Mucosa of rectum (tissue), 2 donors: ENCODE results near the gene DCLK2.

Experiments
- H3K27ac ChIP-seq, 2 donors: one replicate each; pipeline ENCODE4 v1.7.0; 2013; ENCODE audit warnings: inconsistent platforms in 2 of 2, low read depth in 2 of 2, low read length in 2 of 2
- H3K27me3 ChIP-seq, 2 donors: one replicate each; pipeline ENCODE4 v1.7.0; 2013; ENCODE audit warnings: low read length in 2 of 2; ENCODE audit not compliant: control insufficient read depth in 2 of 2, insufficient read depth in 2 of 2
- H3K36me3 ChIP-seq, 2 donors: one replicate each; pipeline ENCODE4 v1.7.0; 2013; ENCODE audit warnings: low read length in 2 of 2; ENCODE audit not compliant: control insufficient read depth in 2 of 2, insufficient read depth in 2 of 2
- H3K4me1 ChIP-seq, 2 donors: one replicate each; pipeline ENCODE4 v1.7.0; 2013; ENCODE audit warnings: low read length in 2 of 2, mild to moderate bottlenecking in 1 of 2; ENCODE audit not compliant: control insufficient read depth in 2 of 2, insufficient read depth in 2 of 2
- H3K4me3 ChIP-seq, 2 donors: one replicate each; pipeline ENCODE4 v1.7.0; 2013; ENCODE audit warnings: low read length in 2 of 2
- H3K9ac ChIP-seq, 2 donors: one replicate each; pipeline ENCODE4 v1.7.0; 2013; ENCODE audit warnings: low read length in 2 of 2, low read depth in 1 of 2, mild to moderate bottlenecking in 1 of 2
- H3K9me3 ChIP-seq, 2 donors: one replicate each; pipeline ENCODE4 v1.7.0; 2013; ENCODE audit warnings: low read length in 2 of 2; ENCODE audit not compliant: control insufficient read depth in 2 of 2
- donor health status: healthy.
- donor health status: Normal muscosa, but diverticular disease.

DCLK2 gene

GRCh38 chr4:150114641-150115040 is 36.4 kb downstream of the DCLK2 start:
- H3K9ac ChIP-seq: no peak overlapping the region
- H3K36me3 ChIP-seq: no peaks in the 10 kb centered on the region
- no peaks in the 10 kb centered on the region for H3K9me3 ChIP-seq
- H3K27ac ChIP-seq: no peak overlapping the region
- H3K4me1 ChIP-seq: no peaks in the 10 kb centered on the region
- H3K27me3 ChIP-seq: no peaks in the 10 kb centered on the region
- H3K4me3 ChIP-seq: no peak overlapping the region

- H3K36me3 ChIP-seq: no peaks in the 10 kb centered on the region
- H3K9me3 ChIP-seq: no peaks in the 10 kb centered on the region
- H3K27me3 ChIP-seq: no peaks in the 10 kb centered on the region
- H3K4me3 ChIP-seq: no peak overlapping the region
- H3K27ac ChIP-seq: no peak overlapping the region
- H3K4me1 ChIP-seq: no peaks in the 10 kb centered on the region
- H3K9ac ChIP-seq: no peak overlapping the region
Observed at GRCh38 chr4:150115851-150116250, 37.6 kb downstream of the DCLK2 start.

GRCh38 chr4:150116506-150116905 is 38.3 kb downstream of the DCLK2 start:
- no peaks in the 10 kb centered on the region for H3K27me3 ChIP-seq
- no peaks in the 10 kb centered on the region for H3K36me3 ChIP-seq
- H3K4me3 ChIP-seq: no peak overlapping the region
- H3K9ac ChIP-seq: no peak overlapping the region
- no peaks in the 10 kb centered on the region for H3K9me3 ChIP-seq
- no peaks in the 10 kb centered on the region for H3K4me1 ChIP-seq
- no peak overlapping the region for H3K27ac ChIP-seq

- Histone ChIP-seq H3K4me3 (no peak overlapping the region), H3K36me3 (no peaks in the 10 kb centered on the region), H3K27ac (no peak overlapping the region), H3K9me3 (no peaks in the 10 kb centered on the region), H3K4me1 (no peaks in the 10 kb centered on the region), H3K27me3 (no peaks in the 10 kb centered on the region), H3K9ac (no peak overlapping the region)
Observed at GRCh38 chr4:150117094-150117493, 38.8 kb downstream of the DCLK2 start.

GRCh38 chr4:150117629-150118028 is 39.4 kb downstream of the DCLK2 start:
- no peak overlapping the region for H3K27ac ChIP-seq
- H3K36me3 ChIP-seq: no peaks in the 10 kb centered on the region
- no peaks in the 10 kb centered on the region for H3K4me1 ChIP-seq
- H3K27me3 ChIP-seq: no peaks in the 10 kb centered on the region
- no peak overlapping the region for H3K9ac ChIP-seq
- H3K4me3 ChIP-seq: no peak overlapping the region
- no peaks in the 10 kb centered on the region for H3K9me3 ChIP-seq

- H3K36me3 ChIP-seq: no peaks in the 10 kb centered on the region
- H3K9ac ChIP-seq: no peak overlapping the region
- no peaks in the 10 kb centered on the region for H3K27me3 ChIP-seq
- H3K27ac ChIP-seq: no peak overlapping the region
- H3K4me1 ChIP-seq: no peaks in the 10 kb centered on the region
- H3K4me3 ChIP-seq: no peak overlapping the region
- no peaks in the 10 kb centered on the region for H3K9me3 ChIP-seq
Observed at GRCh38 chr4:150119492-150119891, 41.2 kb downstream of the DCLK2 start.

- Histone ChIP-seq H3K27ac (no peak overlapping the region), H3K9ac (no peak overlapping the region), H3K4me1 (no peaks in the 10 kb centered on the region), H3K36me3 (no peaks in the 10 kb centered on the region), H3K9me3 (no peaks in the 10 kb centered on the region), H3K4me3 (no peak overlapping the region), H3K27me3 (no peaks in the 10 kb centered on the region)
Observed at GRCh38 chr4:150123087-150123486, 44.8 kb downstream of the DCLK2 start.

- Histone ChIP-seq H3K27ac (no peak overlapping the region), H3K9ac (no peak overlapping the region), H3K9me3 (no peaks in the 10 kb centered on the region), H3K27me3 (no peaks in the 10 kb centered on the region), H3K4me1 (no peaks in the 10 kb centered on the region), H3K4me3 (no peak overlapping the region), H3K36me3 (no peaks in the 10 kb centered on the region)
Observed at GRCh38 chr4:150123796-150124677, 45.8 kb downstream of the DCLK2 start.

- Histone ChIP-seq H3K27me3 (no peaks in the 10 kb centered on the region), H3K4me3 (no peak overlapping the region), H3K27ac (no peak overlapping the region), H3K4me1 (no peaks in the 10 kb centered on the region), H3K9ac (no peak overlapping the region), H3K36me3 (no peaks in the 10 kb centered on the region), H3K9me3 (no peaks in the 10 kb centered on the region)
Observed at GRCh38 chr4:150126201-150126863, 48.1 kb downstream of the DCLK2 start.

- no peak overlapping the region for H3K27ac ChIP-seq
- H3K4me3 ChIP-seq: no peak overlapping the region
- no peaks in the 10 kb centered on the region for H3K36me3 ChIP-seq
- no peak overlapping the region for H3K9ac ChIP-seq
- no peaks in the 10 kb centered on the region for H3K4me1 ChIP-seq
- H3K27me3 ChIP-seq: no peaks in the 10 kb centered on the region
- H3K9me3 ChIP-seq: no peaks in the 10 kb centered on the region
Observed at GRCh38 chr4:150126864-150127203, 48.6 kb downstream of the DCLK2 start.
